PC-9 (cell line): ENCODE data around the gene CDK6.
"Not testable (repeated sequence)": the region's sequence is repeated elsewhere in the genome, so short reads cannot be mapped to it uniquely, and the experiment has no call there.

Source experiments
- EZH2 ChIP-seq: fragments of 200-600 bp; sonication (generic); IDR thresholded peaks from 2 replicates; pipeline ENCODE4 v1.8.0; 2017; ENCODE audit warnings: antibody characterized with exemption, low read depth
- TF ChIP-seq, protein P1 (sequence below): fragments of 200-600 bp; sonication (generic); conservative IDR thresholded peaks from 2 replicates; pipeline ENCODE4 v1.6.1; 2017; ENCODE audit warnings: mixed run types, antibody characterized with exemption, mild to moderate bottlenecking, moderate library complexity

DNA sequence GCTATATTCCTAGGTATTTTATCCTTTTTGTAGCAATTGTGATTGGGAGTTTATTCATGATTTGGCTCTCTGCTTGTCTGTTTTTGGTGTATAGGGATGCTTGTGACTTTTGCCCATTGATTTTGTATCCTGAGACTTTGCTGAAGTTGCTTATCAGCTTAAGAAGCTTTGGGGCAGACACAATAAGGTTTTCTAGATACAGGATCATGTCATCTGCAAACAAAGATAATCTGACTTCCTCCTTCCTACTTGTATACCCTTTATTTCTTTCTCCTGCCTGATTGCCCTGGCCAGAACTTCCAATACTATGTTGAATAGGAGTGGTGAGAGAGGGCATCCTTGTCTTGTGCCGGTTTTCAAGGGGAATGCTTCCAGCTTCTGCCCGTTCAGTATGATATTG lies 49.7 kb upstream of the CDK6 start:
- TF ChIP-seq, protein P1, sequence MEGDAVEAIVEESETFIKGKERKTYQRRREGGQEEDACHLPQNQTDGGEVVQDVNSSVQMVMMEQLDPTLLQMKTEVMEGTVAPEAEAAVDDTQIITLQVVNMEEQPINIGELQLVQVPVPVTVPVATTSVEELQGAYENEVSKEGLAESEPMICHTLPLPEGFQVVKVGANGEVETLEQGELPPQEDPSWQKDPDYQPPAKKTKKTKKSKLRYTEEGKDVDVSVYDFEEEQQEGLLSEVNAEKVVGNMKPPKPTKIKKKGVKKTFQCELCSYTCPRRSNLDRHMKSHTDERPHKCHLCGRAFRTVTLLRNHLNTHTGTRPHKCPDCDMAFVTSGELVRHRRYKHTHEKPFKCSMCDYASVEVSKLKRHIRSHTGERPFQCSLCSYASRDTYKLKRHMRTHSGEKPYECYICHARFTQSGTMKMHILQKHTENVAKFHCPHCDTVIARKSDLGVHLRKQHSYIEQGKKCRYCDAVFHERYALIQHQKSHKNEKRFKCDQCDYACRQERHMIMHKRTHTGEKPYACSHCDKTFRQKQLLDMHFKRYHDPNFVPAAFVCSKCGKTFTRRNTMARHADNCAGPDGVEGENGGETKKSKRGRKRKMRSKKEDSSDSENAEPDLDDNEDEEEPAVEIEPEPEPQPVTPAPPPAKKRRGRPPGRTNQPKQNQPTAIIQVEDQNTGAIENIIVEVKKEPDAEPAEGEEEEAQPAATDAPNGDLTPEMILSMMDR: not testable (repeated sequence)
- TF ChIP-seq EZH2: not testable (repeated sequence)
